ENCODE data around the gene APLP2.
"Not testable (repeated sequence)": the region's sequence is repeated elsewhere in the genome, so short reads cannot be mapped to it uniquely, and the experiment has no call there.

Gene APLP2

DNA sequence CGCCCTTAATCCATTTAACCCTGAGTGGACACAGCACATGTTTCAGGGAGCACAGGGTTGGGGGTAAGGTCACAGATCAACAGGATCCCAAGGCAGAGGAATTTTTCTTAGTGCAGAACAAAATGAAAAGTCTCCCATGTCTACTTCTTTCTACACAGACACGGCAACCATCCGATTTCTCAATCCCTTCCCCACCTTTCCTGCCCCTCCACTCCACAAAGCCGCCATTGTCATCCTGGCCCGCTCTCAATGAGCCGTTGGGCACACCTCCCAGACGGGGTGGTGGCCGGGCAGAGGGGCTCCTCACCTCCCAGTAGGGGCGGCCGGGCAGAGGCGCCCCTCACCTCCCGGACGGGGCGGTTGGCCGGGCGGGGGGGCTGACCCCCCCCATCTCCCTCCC is 20.8 kb downstream of the APLP2 start:
- not testable (repeated sequence) for DNase-seq (ENCODE audit: low spot score)

GRCh38 chr11:130091169-130091568 is 21.5 kb downstream of the APLP2 start:
- not testable (repeated sequence) for DNase-seq (ENCODE audit: low spot score)

GRCh38 chr11:130092661-130093060 is 23.0 kb downstream of the APLP2 start:
- no peak for DNase-seq (ENCODE audit: low spot score)

DNA sequence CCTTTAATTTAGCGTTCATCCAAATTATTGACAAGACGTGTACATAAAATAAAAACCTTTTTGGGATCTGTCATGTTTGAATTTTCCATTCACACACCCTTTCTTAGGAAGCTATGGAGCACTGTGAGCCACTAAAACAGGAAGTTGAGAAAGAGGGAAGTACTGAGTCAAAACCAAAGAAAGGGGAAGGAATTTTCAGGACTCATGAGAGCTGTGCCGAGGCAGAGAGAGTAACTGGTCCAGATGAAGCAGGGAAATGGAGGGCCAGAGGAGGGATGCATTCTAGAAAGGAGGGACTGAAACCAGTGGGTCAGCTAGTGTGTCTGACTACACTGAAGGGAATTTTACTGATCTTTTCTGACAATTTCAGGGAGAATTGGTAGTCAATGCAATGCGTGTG is 24.9 kb downstream of the APLP2 start:
- DNase-seq (ENCODE audit: low spot score), result no peak

DNA sequence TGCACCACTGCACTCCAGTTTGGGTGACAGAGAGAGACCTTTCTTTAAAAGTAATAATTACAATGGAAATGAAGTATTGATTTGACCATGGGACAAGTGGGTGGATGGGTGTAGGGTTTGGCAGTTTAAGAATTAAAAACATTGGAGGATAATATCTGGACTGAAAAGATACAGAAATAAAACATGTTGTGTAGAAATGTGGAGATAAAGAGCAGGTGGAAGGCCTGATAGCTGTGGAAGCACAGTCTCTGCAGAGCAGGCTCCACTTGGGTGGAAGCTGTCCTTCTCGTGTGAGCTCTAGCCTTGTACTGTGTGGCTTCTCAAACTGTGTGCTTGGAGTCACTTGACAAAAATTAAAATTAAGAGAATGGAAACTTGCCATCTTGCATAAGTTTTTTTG is 25.6 kb downstream of the APLP2 start:
- no peak for DNase-seq (ENCODE audit: low spot score)

GRCh38 chr11:130096042-130096441 is 26.3 kb downstream of the APLP2 start:
- no peak for DNase-seq (ENCODE audit: low spot score)

GRCh38 chr11:130096823-130097222 is 27.1 kb downstream of the APLP2 start:
- no peak for DNase-seq (ENCODE audit: low spot score)

DNA sequence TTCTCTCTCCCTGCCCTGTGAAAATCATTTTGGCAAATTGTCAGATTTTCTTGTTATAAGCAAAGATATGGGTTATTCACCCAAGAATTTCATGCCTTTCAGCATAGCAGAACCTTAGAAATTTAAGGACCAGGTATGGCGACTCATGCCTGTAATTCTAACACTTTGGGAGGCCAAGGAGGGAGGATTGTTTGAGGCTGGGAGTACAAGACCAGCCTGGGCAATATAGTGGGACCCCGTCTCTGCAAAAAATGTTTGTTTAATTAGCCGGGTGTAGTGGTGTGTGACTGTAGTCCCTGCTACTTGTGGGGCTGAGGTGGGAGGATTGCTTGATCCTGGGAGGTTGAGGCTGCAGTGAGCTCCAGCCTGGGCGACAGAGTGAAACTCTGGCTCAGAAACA is 27.6 kb downstream of the APLP2 start:
- DNase-seq (ENCODE audit: low spot score), result no peak

DNA sequence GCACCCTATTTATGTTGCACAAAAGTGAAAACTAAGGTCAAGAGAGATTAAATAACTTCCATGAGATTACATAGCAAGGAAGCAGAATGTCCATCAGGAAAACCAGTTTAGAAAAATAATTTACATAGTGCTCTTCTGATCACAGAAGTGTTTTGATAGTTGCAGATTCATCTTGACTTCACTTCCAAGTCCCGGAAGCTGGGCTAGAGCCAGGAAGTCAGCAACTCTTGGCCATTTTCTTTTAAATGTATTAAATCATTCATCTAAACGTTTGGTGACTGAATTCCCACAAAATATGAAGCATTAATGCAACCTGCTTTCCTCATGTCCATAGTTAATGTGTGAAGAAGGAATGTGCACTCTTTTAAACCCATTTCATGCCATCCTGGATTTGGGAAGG is 29.7 kb downstream of the APLP2 start:
- DNase-seq (ENCODE audit: low spot score), result no peak

- no peak for DNase-seq (ENCODE audit: low spot score)
Measured at GRCh38 chr11:130100381-130101095, 30.8 kb downstream of the APLP2 start.

DNA sequence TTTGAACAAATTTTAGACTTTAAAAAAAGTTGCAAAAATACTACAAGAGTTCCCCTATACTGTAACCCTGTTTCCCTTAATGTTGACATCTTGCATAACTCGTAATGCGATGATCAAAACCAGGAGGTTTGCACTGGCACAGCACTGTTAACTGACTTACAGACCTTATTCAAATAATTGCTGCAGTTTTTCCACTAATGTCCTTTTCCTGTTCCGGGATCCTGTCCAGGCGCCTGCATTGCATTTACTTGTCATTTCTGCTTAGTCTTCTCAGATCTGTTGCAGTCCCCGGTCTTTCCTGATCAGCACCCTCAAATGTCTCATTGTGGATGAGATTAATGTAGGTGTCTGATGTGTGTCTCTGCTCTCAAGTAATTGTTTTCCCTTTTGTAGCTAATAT is 32.0 kb downstream of the APLP2 start:
- no peak for DNase-seq (ENCODE audit: low spot score)

DNA sequence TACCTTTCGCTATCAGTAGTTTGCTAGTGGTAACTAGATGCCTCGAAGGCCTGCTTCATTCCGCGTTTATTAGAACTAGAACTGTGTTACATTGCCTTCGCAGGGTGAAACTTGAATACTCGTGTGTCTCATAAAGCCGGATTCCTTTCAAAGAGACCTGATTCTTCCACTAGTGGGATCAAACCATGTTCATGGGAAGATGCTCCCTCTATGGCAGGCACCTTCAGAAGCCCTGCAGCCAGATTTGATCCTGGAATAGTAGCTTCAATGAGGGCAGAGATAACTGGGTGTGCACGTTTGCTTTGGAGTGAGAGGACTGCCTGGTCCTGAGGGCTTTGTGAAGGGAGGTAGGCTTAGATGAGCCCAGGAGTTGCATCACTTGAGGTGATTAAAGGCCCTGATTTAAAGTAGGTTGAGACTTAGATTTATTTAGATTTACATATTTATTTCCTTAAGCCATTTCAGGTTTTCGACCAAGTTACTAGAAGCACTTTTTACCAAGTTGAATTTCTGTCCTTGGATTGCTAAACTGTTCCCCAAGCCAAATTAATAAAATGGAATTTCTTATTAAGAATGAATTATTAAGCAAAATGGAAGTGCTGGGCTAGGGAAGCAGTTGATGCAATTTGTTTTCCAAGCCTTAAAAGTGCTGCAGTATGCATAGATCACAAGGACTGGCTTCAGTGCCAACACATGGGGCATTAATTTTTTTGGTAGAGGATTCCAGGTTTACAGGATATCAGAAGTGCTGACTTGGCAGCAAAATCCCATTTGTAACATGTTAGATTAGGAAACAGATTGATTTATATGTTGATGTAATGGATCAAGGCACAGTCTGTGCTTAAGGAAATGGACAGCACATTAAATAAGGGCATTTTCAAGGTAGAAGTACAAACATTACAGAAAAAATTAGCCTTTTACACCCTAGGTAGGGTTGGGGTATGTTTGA is 32.9 kb downstream of the APLP2 start:
- DNase-seq (ENCODE audit: low spot score), result no peak

DNA sequence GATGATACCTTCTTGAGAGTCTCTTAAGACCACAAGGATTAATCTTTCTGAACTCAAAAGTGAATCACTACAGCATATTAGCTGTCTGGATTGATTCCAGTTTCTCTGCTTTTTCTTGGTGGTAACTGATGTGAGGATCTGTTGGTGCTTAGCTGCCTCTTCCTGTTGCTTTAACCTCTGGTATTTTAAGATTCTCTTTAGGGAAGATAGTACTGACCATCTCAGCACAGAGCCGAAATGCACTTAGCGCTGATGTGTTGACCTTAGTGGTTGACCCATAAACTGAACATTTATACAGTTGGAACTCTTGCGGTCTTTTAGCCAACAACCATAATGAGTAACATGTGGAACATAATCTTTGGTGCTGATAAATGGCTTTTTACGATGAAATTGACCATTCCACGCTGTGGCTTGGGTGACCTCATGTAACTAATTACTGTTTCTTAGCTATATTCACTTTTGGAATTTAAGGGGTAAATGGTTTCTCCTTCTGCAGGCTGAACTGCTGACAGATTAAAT is 33.7 kb downstream of the APLP2 start:
- DNase-seq (ENCODE audit: low spot score), result no peak

- no peak for DNase-seq (ENCODE audit: low spot score)
Measured at GRCh38 chr11:130106381-130106780, 36.7 kb downstream of the APLP2 start.

GRCh38 chr11:130108671-130109070 is 39.0 kb downstream of the APLP2 start:
- not testable (repeated sequence) for DNase-seq (ENCODE audit: low spot score)

- DNase-seq (ENCODE audit: low spot score), result no peak
Measured at GRCh38 chr11:130109386-130109785, 39.7 kb downstream of the APLP2 start.

GRCh38 chr11:130110339-130111108 is 40.8 kb downstream of the APLP2 start:
- DNase-seq (ENCODE audit: low spot score), result no peak

DNA sequence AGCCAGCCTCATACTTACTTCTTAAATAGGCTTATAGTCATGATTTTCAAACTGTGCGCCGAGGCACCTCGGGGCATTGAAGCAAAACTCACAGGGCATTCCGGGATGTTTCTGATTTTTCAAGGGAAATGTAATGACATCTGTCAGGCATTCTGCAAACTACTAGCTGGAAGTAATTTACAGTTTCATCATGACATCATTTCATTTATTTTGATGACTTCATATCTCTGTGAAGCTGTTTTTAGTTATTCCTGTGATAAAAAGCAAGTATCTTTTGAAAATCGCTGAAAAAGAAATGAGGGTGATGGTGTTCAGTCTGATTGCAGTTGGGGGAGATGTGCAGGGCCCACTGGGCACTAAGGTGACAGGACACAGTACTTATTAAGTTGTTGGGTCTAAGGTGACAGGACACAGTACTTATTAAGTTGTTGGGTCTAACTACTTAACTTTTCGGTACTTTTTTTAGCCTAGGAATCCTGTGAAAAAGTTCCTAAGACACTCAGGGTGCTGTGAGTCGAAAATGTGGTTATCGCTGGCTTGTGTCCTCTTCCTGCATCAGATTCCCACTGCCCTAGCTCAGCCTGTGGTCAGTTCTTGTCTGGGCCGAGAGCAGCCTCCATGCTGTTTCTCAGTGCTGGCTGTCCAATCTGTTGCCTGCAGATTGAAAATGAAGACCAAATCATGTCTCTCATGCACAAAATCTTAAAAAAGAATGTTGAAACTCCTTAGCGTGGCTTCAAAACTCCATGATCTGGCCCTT is 42.6 kb downstream of the APLP2 start:
- DNase-seq (ENCODE audit: low spot score), result no peak

- no peak for DNase-seq (ENCODE audit: low spot score)
Measured at GRCh38 chr11:130114281-130114680, 44.6 kb downstream of the APLP2 start.

DNA sequence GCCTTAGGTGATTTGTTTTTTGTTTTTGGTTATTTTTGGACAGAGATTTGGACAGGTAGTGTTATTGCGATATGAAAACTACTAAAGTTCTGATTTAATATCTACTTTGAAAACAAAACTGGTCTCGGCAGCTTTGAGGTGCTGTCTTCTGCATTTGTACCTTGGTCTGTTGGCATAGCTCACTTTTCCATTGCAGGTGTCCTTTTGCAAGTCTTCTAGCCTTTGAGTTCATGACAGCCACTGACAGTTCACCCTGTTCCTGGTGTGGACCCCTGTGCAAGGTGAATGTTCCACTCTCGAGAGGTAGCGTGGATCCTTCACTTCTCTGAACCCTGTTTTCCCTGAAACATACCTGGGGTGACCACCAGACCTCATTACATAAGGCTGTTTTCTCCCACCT is 45.0 kb downstream of the APLP2 start:
- DNase-seq (ENCODE audit: low spot score), result no peak

- no peak for DNase-seq (ENCODE audit: low spot score)
Measured at GRCh38 chr11:130115218-130115617, 45.5 kb downstream of the APLP2 start.

DNA sequence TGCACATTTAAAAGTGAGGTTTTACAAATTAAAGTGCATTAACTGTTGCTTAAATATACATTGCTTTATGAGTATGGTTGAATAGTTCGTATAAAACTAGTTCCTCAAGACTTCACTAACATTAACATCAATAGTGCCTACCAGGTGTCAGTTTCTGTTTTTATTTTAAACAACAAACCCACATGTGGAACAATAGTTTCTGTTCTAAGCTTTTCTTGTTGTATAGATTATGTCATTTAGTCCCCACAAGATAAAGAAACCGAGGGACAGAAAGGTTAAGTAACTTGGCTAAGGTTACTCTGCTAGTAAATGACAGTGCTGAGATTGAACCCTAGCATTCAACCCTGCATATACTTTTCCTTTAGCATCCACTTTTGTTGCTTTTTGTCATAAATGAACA is 48.5 kb downstream of the APLP2 start:
- no peak for DNase-seq (ENCODE audit: low spot score)
